Transverse colon (tissue), 4 donors: ENCODE data around the gene ELFN1. TPM values are rescaled to one million over a fixed set of nuclear protein-coding genes. Genes with fewer than 3 reads are reported as not detected.

Experiments
- DNase-seq: peaks from one replicate; pipeline ENCODE4 v3.0.0-alpha.2; 2019
- H3K27ac ChIP-seq, 4 donors: fragments of 200-600 bp; sonication (generic); 2 replicates each; pipeline ENCODE4 v1.5.1; 2016 to 2018; ENCODE audit warnings: inconsistent platforms in 4 of 4
- H3K27me3 ChIP-seq: fragments of 200-600 bp; sonication (generic); 2 replicates; pipeline ENCODE4 v1.5.1; 2017; ENCODE audit warnings: inconsistent platforms
- H3K36me3 ChIP-seq, 4 donors: fragments of 200-600 bp; sonication (generic); 2 replicates each; pipeline ENCODE4 v1.5.1; 2017 to 2019; ENCODE audit warnings: inconsistent platforms in 4 of 4
- H3K4me1 ChIP-seq, 4 donors: fragments of 200-600 bp; sonication (generic); 2 replicates each; pipeline ENCODE4 v1.5.1; 2017 to 2020; ENCODE audit warnings: inconsistent platforms in 4 of 4
- H3K4me3 ChIP-seq, 4 donors: fragments of 200-600 bp; sonication (generic); 1 replicate in 1 of 4; 2 replicates in 3 of 4; pipeline versions ENCODE4 v1.5.1 to v1.6.1; 2017 to 2019; ENCODE audit warnings: inconsistent platforms in 4 of 4
- H3K9me3 ChIP-seq, 2 donors: fragments of 200-600 bp; sonication (generic); 2 replicates each; pipeline ENCODE4 v1.5.1; 2017 to 2019; ENCODE audit warnings: inconsistent platforms in 2 of 2
- EP300 ChIP-seq: sonication (generic); formaldehyde crosslinking; IDR thresholded peaks from one replicate; pipeline ENCODE4 v1.6.1; 2017; ENCODE audit warnings: antibody characterized with exemption, low read depth
- POLR2A ChIP-seq: fragments of 450-650 bp; IDR thresholded peaks from one replicate; pipeline ENCODE4 v1.6.1; 2016; ENCODE audit warnings: antibody characterized with exemption, mild to moderate bottlenecking, moderate library complexity
- POLR2AphosphoS5 ChIP-seq, 3 donors: sonication (generic); formaldehyde crosslinking; IDR thresholded peaks; one replicate each; pipeline ENCODE4 v1.6.1; 2016; ENCODE audit warnings: antibody characterized with exemption in 3 of 3
- WGBS, 2 donors: methylation state at CpG; one replicate each; pipeline ENCODE4 v1.1.5; 2018; ENCODE audit warnings: low coverage in 1 of 2; 5-methylcytosine and 5-hydroxymethylcytosine counted together
- in situ Hi-C, 4 donors: fragments of 200-750 bp; cut with MboI; loops; one replicate each; pipeline versions ENCODE4 v1.15.0 to v1.15.1; 2017; ENCODE audit warnings: low sequenced_read_pairs in 3 of 4, low pct_ligation_motif_present in 1 of 4, low pct_unique_long_range_greater_than_20kb in 1 of 4
- intact Hi-C: fragments of 100-400 bp; cut with DNase I; formaldehyde crosslinking; loops from one replicate; pipeline ENCODE4 v1.15.1; 2023; ENCODE audit warnings: low total_unique reads
- total RNA-seq, 4 donors: library from RNA; depleted of rRNA; stranded (reverse); fragments of >200 nt; gene quantifications; one replicate each; pipeline ENCODE4 v1.1.0, GENCODE V29; 2016
- TF ChIP-seq, protein P1 (sequence below), 5 experiments: fragments of 200-600 bp in 3 of 5; fragments of 450-650 bp in 2 of 5; sonication (generic) in 3 of 5; IDR thresholded peaks; 1 replicate in 2 of 5; 2 replicates in 3 of 5; pipeline ENCODE4 v1.5.1; 2016 to 2017; ENCODE audit warnings: antibody characterized with exemption in 5 of 5, inconsistent platforms in 3 of 5, mild to moderate bottlenecking in 2 of 5, moderate library complexity in 1 of 5

ELFN1 gene
- total RNA-seq, 4 donors from 2014 or later, result 0.14 to 0.60 (median 0.32) TPM; not detected in 1

DNA sequence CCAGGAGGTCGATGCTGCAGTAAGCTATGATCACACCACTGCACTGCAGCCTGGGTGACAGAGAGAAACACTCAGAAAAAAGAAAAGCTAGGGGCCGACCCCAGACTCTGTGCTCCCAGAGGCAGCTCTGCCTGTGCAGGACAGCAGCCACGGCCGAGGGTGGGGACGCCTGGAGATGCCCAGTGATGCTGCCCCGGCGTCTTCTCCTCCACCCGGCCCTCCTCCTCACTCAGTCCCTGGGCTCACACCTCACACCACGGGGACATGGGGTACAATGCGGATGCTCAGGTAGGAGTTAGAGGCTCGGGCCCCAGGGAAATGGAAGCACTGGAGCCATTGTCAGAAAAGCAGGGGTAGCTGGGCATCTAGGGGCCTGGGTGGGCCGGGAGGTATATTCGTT is 46.3 kb upstream of the ELFN1 start:
- H3K27ac ChIP-seq, result no peak overlapping the region
- in situ Hi-C loops, result no loop called here
- 80 to 100% methylated on average over 4 to 13 of the region's 13 CpGs for WGBS, 2 donors
- TF ChIP-seq POLR2AphosphoS5 (IDR thresholded peaks at IDR 0.05) (no peak), POLR2A (no peak), EP300 (no peak)
- TF ChIP-seq, protein P1, sequence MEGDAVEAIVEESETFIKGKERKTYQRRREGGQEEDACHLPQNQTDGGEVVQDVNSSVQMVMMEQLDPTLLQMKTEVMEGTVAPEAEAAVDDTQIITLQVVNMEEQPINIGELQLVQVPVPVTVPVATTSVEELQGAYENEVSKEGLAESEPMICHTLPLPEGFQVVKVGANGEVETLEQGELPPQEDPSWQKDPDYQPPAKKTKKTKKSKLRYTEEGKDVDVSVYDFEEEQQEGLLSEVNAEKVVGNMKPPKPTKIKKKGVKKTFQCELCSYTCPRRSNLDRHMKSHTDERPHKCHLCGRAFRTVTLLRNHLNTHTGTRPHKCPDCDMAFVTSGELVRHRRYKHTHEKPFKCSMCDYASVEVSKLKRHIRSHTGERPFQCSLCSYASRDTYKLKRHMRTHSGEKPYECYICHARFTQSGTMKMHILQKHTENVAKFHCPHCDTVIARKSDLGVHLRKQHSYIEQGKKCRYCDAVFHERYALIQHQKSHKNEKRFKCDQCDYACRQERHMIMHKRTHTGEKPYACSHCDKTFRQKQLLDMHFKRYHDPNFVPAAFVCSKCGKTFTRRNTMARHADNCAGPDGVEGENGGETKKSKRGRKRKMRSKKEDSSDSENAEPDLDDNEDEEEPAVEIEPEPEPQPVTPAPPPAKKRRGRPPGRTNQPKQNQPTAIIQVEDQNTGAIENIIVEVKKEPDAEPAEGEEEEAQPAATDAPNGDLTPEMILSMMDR (IDR thresholded peaks at IDR 0.05), result no peak
- DNase-seq, result no peak
- H3K4me3 ChIP-seq, result no peak overlapping the region
- intact Hi-C loops, result no loop called here
- H3K9me3 ChIP-seq, result no peaks in the 10 kb centered on the region
- H3K36me3 ChIP-seq, result no peaks in the 10 kb centered on the region
- H3K4me1 ChIP-seq, result no peaks in the 10 kb centered on the region
- H3K27me3 ChIP-seq, result no peaks in the 10 kb centered on the region

DNA sequence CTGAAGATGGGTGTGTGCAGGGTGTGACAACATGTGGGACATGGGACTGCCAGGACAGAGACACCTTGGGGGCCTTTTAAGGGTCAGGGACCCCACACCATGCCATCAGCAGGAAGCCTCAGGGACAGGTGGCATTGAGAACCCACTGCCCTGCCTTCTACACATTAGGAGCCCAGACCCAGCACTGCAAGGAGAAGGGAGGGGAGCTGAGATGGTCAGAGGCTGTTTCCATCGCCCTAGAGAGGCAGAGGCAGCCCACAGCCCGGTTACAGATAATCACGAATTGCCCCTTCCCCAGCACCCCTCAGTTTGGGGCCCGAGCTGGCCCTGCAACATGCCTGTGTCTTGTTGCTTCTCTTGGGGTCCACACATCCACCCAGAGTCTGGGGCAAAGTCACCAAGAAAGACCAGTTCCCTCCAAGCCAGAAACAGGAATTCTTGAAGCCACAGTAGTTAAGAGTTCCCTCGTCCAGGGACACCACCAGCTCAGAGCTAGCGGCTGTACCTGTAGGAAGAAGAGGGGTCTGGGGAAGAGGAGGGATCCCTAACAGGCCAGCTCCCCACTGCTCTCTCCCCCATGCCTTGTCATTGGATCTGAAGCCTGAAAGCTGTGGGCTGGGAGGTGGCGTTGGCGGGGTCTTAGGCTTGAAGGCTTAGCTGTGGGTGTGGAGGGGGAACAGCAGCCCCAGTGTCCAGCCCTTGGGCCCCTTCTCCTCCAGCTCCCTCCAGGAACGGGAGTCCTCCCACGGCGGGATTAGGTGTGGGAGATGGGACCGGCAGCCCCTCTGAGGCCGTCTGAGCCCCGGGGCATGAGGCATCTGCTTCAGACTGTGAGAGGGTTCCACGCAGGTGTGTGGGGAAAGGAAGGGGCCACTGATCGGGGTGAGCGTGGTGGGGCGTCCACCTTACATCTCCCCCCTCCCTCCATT is 44.8 kb upstream of the ELFN1 start:
- Histone ChIP-seq H3K36me3 (no peaks in the 10 kb centered on the region), H3K4me1 (no peaks in the 10 kb centered on the region), H3K27me3 (no peaks in the 10 kb centered on the region), H3K4me3 (no peak overlapping the region), H3K27ac (no peak overlapping the region), H3K9me3 (peaks cover 0 to 5% of the 10 kb centered on the region in 2 donors)
- no peak for DNase-seq
- TF ChIP-seq, protein P1 (IDR thresholded peaks at IDR 0.05), result no peak
- no peak for TF ChIP-seq EP300
- TF ChIP-seq POLR2AphosphoS5 (IDR thresholded peaks at IDR 0.05), result no peak
- no peak for TF ChIP-seq POLR2A
- in situ Hi-C loops, result no loop called here
- intact Hi-C loops, result no loop called here
- 72 to 79% methylated on average over 4 to 16 of the region's 18 CpGs for WGBS, 2 donors

DNA sequence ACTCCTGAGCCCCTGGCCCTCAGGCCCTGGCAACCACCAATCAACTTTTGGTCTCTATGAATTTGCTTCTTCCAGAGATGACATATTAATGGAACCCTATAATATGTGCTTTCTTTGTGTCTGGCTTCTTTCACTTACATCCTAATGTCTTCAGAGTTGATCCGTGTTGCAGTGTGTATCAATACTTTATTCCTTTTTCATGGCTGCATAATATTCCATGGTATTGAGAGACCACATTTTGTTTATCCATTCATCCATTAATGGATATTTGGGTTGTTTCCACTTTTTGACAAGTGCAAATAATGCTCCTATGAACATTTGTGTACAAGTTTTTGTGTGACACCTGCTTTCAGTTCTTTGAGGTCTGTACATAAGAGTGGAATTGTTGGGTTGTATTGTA is 43.3 kb upstream of the ELFN1 start:
- Histone ChIP-seq H3K36me3 (no peaks in the 10 kb centered on the region), H3K27me3 (no peaks in the 10 kb centered on the region), H3K9me3 (peaks cover 0 to 5% of the 10 kb centered on the region in 2 donors), H3K4me3 (no peak overlapping the region), H3K4me1 (no peaks in the 10 kb centered on the region), H3K27ac (no peak overlapping the region)
- TF ChIP-seq POLR2AphosphoS5 (IDR thresholded peaks at IDR 0.05) (no peak), POLR2A (no peak), EP300 (no peak)
- TF ChIP-seq, protein P1 (IDR thresholded peaks at IDR 0.05), result no peak
- 69 to 100% methylated on average over 1 of the region's 1 CpG for WGBS, 2 donors
- no peak for DNase-seq
- in situ Hi-C loops, result no loop called here
- intact Hi-C loops, result no loop called here

DNA sequence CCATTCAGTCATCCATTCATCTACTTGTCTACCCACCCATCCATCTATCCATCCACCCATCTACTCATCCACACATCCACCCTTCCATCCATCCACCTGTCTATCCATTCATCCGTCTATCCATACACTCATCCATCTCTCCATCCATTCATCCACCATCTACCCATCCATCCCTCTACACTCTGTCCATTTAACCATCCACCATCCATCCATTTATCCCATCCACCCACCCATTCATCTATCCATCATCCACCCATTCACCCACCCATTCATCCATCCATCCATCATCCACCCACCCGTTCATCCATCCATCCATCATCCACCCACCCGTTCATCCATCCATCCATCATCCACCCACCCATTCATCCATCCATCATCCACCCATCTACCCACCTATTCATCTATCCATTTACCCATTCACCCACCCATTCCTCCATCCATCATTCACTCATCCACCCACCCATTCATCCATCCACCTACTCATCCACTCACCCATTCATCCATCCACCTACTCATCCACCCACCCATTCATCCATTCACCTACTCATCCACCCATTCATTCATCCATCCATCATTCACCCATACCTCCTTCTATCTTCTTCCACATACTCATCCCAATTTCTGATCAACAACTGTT is 39.3 kb upstream of the ELFN1 start:
- TF ChIP-seq POLR2A (no peak), EP300 (no peak), POLR2AphosphoS5 (IDR thresholded peaks at IDR 0.05) (no peak)
- TF ChIP-seq, protein P1 (IDR thresholded peaks at IDR 0.05), result no peak
- intact Hi-C loops, result no loop called here
- DNase-seq, result no peak
- Histone ChIP-seq H3K4me1 (no peaks in the 10 kb centered on the region), H3K27me3 (peaks cover 3% of the 10 kb centered on the region), H3K27ac (no peak overlapping the region), H3K4me3 (no peak overlapping the region), H3K9me3 (peaks cover 5 to 10% of the 10 kb centered on the region in 2 donors), H3K36me3 (no peaks in the 10 kb centered on the region)
- in situ Hi-C loops, result no loop called here
- WGBS, 2 donors, result 90 to 92% methylated on average over 3 of the region's 3 CpGs
